GM23338 (cell line): ENCODE results near the gene MOK.
A peak's percentile ranks its signal among the peaks of the same experiment; 100 is the strongest.

Experiments
- CREB1 ChIP-seq: fragments of 250-450 bp; sonication (Bioruptor Pico); IDR thresholded peaks from 2 replicates; pipeline ENCODE4 v1.5.0; 2020; ENCODE audit warnings: low read depth, mild to moderate bottlenecking, moderate library complexity
- CTCF ChIP-seq, 2 experiments: fragments of 200-600 bp in 1 of 2; sonication (generic) in 1 of 2; conservative IDR thresholded peaks; 2 replicates each; pipeline versions ENCODE4 v1.5.1 to v1.6.1; 2016 to 2017; ENCODE audit warnings: antibody characterized with exemption in 2 of 2, low read depth in 2 of 2, mild to moderate bottlenecking in 2 of 2, moderate library complexity in 1 of 2
- ETS1 ChIP-seq: IDR thresholded peaks from 2 replicates; pipeline ENCODE4 v1.6.1; 2016; ENCODE audit warnings: antibody characterized with exemption
- EZH2 ChIP-seq: fragments of 200-600 bp; sonication (generic); IDR thresholded peaks from one replicate; pipeline ENCODE4 v1.8.0; 2017; ENCODE audit warnings: antibody characterized with exemption, mild to moderate bottlenecking, low read depth; ENCODE audit not compliant: unreplicated experiment
- EZH2phosphoT487 ChIP-seq: fragments of 200-600 bp; sonication (generic); IDR thresholded peaks from one replicate; pipeline ENCODE4 v1.8.1; 2018; ENCODE audit warnings: antibody characterized with exemption; ENCODE audit not compliant: unreplicated experiment
- JUNB ChIP-seq: IDR thresholded peaks from one replicate; pipeline ENCODE4 v1.6.1; 2016; ENCODE audit warnings: antibody characterized with exemption; ENCODE audit not compliant: unreplicated experiment
- NANOG ChIP-seq: IDR thresholded peaks from 2 replicates; pipeline ENCODE4 v1.6.1; 2016; ENCODE audit warnings: antibody characterized with exemption, borderline replicate concordance
- POLR2AphosphoS5 ChIP-seq: IDR thresholded peaks from 2 replicates; pipeline ENCODE4 v1.6.1; 2016; ENCODE audit warnings: antibody characterized with exemption, low read depth
- REST ChIP-seq: IDR thresholded peaks from one replicate; pipeline ENCODE4 v1.6.1; 2018; ENCODE audit warnings: antibody characterized with exemption; ENCODE audit not compliant: unreplicated experiment
- STAT1 ChIP-seq: IDR thresholded peaks from one replicate; pipeline ENCODE4 v1.6.1; 2016; ENCODE audit warnings: antibody characterized with exemption; ENCODE audit not compliant: unreplicated experiment
- ZNF114 ChIP-seq: fragments of 250-450 bp; sonication (Bioruptor Pico); IDR thresholded peaks from 2 replicates; pipeline ENCODE4 v1.5.0; 2020; ENCODE audit warnings: mild to moderate bottlenecking, moderate library complexity
- ZNF331 ChIP-seq: fragments of 250-450 bp; sonication (Bioruptor Pico); IDR thresholded peaks from 2 replicates; pipeline ENCODE4 v1.5.0; 2020; ENCODE audit warnings: low read depth, mild to moderate bottlenecking, moderate library complexity
- ZNF462 ChIP-seq: fragments of 250-450 bp; sonication (Bioruptor Pico); IDR thresholded peaks from 2 replicates; pipeline ENCODE4 v1.5.0; 2020; ENCODE audit warnings: mild to moderate bottlenecking, moderate library complexity

- TF ChIP-seq CTCF (conservative IDR thresholded peaks at IDR 0.05; ENCODE audit: low read depth in 2 of 2), result peak; percentile 84 to 95
- TF ChIP-seq ETS1, result no peak
- TF ChIP-seq EZH2, result no peak
- no peak for TF ChIP-seq ZNF114 (CRISPR knock-in tag)
- no peak for TF ChIP-seq REST
- TF ChIP-seq CREB1 (CRISPR knock-in tag), result no peak
- no peak for TF ChIP-seq STAT1
- no peak for TF ChIP-seq POLR2AphosphoS5
- TF ChIP-seq EZH2phosphoT487, result no peak
- no peak for TF ChIP-seq ZNF331 (CRISPR knock-in tag)
- TF ChIP-seq JUNB, result no peak
- no peak for TF ChIP-seq NANOG
- TF ChIP-seq ZNF462, result no peak
These were observed 69.6 kb downstream of the MOK start for GRCh38 chr14:102235275-102235897.
